Measurements from ENCODE around the gene GRAP2. TPM values are rescaled to one million over a fixed set of nuclear protein-coding genes. Genes with fewer than 3 reads are reported as not detected.

GRAP2 gene
- total and polyA plus RNA-seq, 2 donors (not counting 3 experiments of a cell fraction or from before 2014, with no cell fraction given): 0.04 TPM; not detected in 1

- ChIA-PET CTCF (no interaction called here), POLR2A (no interaction called here)
- Histone ChIP-seq H3K9me1 (replicated peaks; ENCODE audit: control insufficient read depth, extremely low read depth, insufficient read depth, low read length) (no peaks in the 10 kb centered on the region), H3K4me1 (ENCODE audit: control insufficient read depth, extremely low read depth, insufficient read depth, low read length) (no peaks in the 10 kb centered on the region), H3K36me3 (ENCODE audit: control insufficient read depth in 2 of 2, extremely low read depth in 1 of 2, insufficient read depth in 2 of 2, low read length in 2 of 2) (no peaks in the 10 kb centered on the region), H3K4me2 (ENCODE audit: insufficient read depth, low read length) (no peak overlapping the region), H3K9me3 (replicated peaks; ENCODE audit: control insufficient read depth, insufficient read depth, low read length) (no peaks in the 10 kb centered on the region), H4K20me1 (replicated peaks; ENCODE audit: control insufficient read depth, extremely low read depth, insufficient read depth, low read length) (no peaks in the 10 kb centered on the region), H3K4me3 (replicated peaks in 1 of 3; ENCODE audit: insufficient read depth in 1 of 3, low read depth in 1 of 3, low read length in 3 of 3) (no peak overlapping the region), H2AFZ (ENCODE audit: low read depth, low read length) (no peak overlapping the region), H3K27me3 (ENCODE audit: control insufficient read depth in 2 of 2, insufficient read depth in 2 of 2, low read length in 2 of 2) (peaks cover 10 to 12% of the 10 kb centered on the region in 2 experiments), H3K9ac (replicated peaks; ENCODE audit: extremely low read depth, insufficient read depth, low read length) (no peak overlapping the region), H3K79me2 (ENCODE audit: control insufficient read depth, insufficient read depth, low read length) (no peaks in the 10 kb centered on the region), H3K27ac (ENCODE audit: insufficient read depth, low read depth, low read length) (no peak overlapping the region)
- dilution Hi-C loops (cut with MboI; ENCODE audit: extremely low pct_ligation_motif_present, low sequenced_read_pairs): loop anchor here (25.0 kb wide), 1 partner anchor 446 kb away; the partner anchor contains the start of gene CACNA1I
- DNase-seq (ENCODE audit: low read depth, low spot score) (no peak), FAIRE-seq (no peak)
- no TSS peak for BruUV-seq (replicated peaks)
- TF ChIP-seq EZH2 (IDR thresholded peaks at IDR 0.05; ENCODE audit: borderline replicate concordance, low read depth, low read length, severe bottlenecking) (no peak), POLR2A (IDR thresholded peaks at IDR 0.05; ENCODE audit: low read depth, low read length) (no peak), MAX (IDR thresholded peaks at IDR 0.05; ENCODE audit: insufficient read depth, insufficient read length) (no peak), JUN (IDR thresholded peaks at IDR 0.05; ENCODE audit: borderline replicate concordance, insufficient read depth, insufficient read length, low read depth) (no peak), CTCF (IDR thresholded peaks at IDR 0.05; ENCODE audit: extremely low read depth in 1 of 2, insufficient read depth in 1 of 2, low read depth in 1 of 2, low read length in 2 of 2) (no peak), FOS (IDR thresholded peaks at IDR 0.05; ENCODE audit: borderline replicate concordance, insufficient read depth, low read length) (no peak)
- intact Hi-C loops (cut with micrococcal nuclease): no loop called here
Measured at GRCh38 chr22:40007853-40008710, 107.2 kb downstream of the GRAP2 start.

Data from endothelial cell of umbilical vein (primary cell).